ENCODE data around the gene AMFR. TPM values are rescaled to one million over a fixed set of nuclear protein-coding genes. Genes with fewer than 3 reads are reported as not detected.
A peak's percentile ranks its signal among the peaks of the same experiment; 100 is the strongest.

Gene AMFR
- total and polyA plus RNA-seq, 2 of the 13 experiments (the other 11 are each of a cell fraction or from before 2014, with no cell fraction given), result 52.9 to 108 TPM

- TF ChIP-seq HINFP (CRISPR knock-in tag; IDR thresholded peaks at IDR 0.05; ENCODE audit: low read depth) (no peak), TEAD3 (CRISPR knock-in tag; optimal IDR thresholded peaks at IDR 0.05; ENCODE audit: borderline replicate concordance) (peak; percentile 14), KDM2A (CRISPR knock-in tag; IDR thresholded peaks at IDR 0.05; ENCODE audit: borderline replicate concordance, low read depth) (0 out of 2 replicates have a peak, but pooled peaks have one; percentile 50), AFF4 (CRISPR knock-in tag; IDR thresholded peaks at IDR 0.05) (no peak), ZNF782 (CRISPR knock-in tag; IDR thresholded peaks at IDR 0.05; ENCODE audit: borderline replicate concordance) (no peak), PHF5A (CRISPR knock-in tag; IDR thresholded peaks at IDR 0.05; ENCODE audit: low read depth, unreplicated experiment) (no peak), MIER3 (CRISPR knock-in tag; IDR thresholded peaks at IDR 0.05; ENCODE audit: borderline replicate concordance) (0 out of 2 replicates have a peak, but pooled peaks have one; percentile 7), ZNF282 (IDR thresholded peaks at IDR 0.05; ENCODE audit: partially characterized antibody) (no peak)
- TF ChIP-seq, protein P1, sequence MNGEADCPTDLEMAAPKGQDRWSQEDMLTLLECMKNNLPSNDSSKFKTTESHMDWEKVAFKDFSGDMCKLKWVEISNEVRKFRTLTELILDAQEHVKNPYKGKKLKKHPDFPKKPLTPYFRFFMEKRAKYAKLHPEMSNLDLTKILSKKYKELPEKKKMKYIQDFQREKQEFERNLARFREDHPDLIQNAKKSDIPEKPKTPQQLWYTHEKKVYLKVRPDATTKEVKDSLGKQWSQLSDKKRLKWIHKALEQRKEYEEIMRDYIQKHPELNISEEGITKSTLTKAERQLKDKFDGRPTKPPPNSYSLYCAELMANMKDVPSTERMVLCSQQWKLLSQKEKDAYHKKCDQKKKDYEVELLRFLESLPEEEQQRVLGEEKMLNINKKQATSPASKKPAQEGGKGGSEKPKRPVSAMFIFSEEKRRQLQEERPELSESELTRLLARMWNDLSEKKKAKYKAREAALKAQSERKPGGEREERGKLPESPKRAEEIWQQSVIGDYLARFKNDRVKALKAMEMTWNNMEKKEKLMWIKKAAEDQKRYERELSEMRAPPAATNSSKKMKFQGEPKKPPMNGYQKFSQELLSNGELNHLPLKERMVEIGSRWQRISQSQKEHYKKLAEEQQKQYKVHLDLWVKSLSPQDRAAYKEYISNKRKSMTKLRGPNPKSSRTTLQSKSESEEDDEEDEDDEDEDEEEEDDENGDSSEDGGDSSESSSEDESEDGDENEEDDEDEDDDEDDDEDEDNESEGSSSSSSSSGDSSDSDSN (CRISPR knock-in tag; IDR thresholded peaks at IDR 0.05), result peak; percentile 81; the same call in 1 of the 2 replicates
- TF ChIP-seq, protein P2, sequence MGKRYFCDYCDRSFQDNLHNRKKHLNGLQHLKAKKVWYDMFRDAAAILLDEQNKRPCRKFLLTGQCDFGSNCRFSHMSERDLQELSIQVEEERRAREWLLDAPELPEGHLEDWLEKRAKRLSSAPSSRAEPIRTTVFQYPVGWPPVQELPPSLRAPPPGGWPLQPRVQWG (CRISPR knock-in tag; IDR thresholded peaks at IDR 0.05; ENCODE audit: borderline replicate concordance, low read depth), result no peak
- TF ChIP-seq, protein P3, sequence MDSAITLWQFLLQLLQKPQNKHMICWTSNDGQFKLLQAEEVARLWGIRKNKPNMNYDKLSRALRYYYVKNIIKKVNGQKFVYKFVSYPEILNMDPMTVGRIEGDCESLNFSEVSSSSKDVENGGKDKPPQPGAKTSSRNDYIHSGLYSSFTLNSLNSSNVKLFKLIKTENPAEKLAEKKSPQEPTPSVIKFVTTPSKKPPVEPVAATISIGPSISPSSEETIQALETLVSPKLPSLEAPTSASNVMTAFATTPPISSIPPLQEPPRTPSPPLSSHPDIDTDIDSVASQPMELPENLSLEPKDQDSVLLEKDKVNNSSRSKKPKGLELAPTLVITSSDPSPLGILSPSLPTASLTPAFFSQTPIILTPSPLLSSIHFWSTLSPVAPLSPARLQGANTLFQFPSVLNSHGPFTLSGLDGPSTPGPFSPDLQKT (CRISPR knock-in tag; IDR thresholded peaks at IDR 0.05; ENCODE audit: borderline replicate concordance), result 0 out of 2 replicates have a peak, but pooled peaks have one; percentile 56
These were observed at the start of gene AMFR (continued) for GRCh38 chr16:56425439-56425832.
